GM06990 (cell line): ENCODE measurements around the gene UBAC2.
A peak's percentile ranks its signal among the peaks of the same experiment; 100 is the strongest.

Source experiments
- DNase-seq: peaks from one replicate; pipeline ENCODE4 v3.0.0-alpha.2; 2011; ENCODE audit not compliant: insufficient read length; ENCODE audit errors: extremely low read depth
- H3K27me3 ChIP-seq: replicated peaks from 2 replicates; pipeline ENCODE4 v1.6.0; 2011; ENCODE audit warnings: low read length; ENCODE audit not compliant: control insufficient read depth, insufficient read depth
- H3K36me3 ChIP-seq: 2 replicates; pipeline ENCODE4 v1.5.1; 2011; ENCODE audit warnings: low read length; ENCODE audit not compliant: control insufficient read depth, insufficient read depth
- H3K4me3 ChIP-seq: replicated peaks from 2 replicates; pipeline ENCODE4 v1.5.1; 2011; ENCODE audit warnings: low read depth, mild to moderate bottlenecking, control low read depth, low read length
- TF ChIP-seq, protein P1 (sequence below): IDR thresholded peaks from 2 replicates; pipeline ENCODE4 v1.5.1; 2011; ENCODE audit warnings: low read length, control low read depth, mild to moderate bottlenecking, inconsistent platforms; ENCODE audit not compliant: insufficient read depth, poor library complexity, severe bottlenecking

UBAC2 gene

DNA sequence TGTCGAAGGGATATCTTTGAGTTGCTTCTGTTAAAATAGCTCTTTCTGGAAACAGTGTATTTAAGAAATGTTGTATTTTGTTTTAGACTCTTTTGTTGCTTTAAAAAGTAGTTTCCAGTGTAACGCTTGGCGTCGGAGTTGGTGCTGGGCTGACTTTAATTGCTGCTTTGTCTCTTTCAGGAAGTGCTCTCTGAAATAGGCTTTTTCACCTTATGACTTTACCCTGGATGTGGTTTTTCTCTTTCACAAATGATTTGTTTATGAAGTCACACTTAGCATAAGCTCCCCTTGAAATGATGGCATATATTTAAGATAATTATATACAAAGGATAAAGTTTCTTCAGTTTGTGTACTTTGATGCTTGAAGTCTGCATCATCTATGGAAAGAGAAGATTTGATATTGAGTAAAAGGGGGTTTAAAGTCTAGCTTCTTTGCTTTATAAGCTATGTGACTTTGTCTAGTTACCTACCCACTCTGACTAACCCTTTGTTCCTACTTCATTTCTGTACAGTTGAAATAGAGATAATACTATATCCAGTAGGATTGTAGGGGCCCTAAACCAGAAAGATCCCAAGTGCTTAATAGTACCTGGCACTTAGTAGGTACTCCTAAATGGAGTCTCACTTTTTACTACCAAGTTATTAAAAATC, 57.7 kb downstream of the UBAC2 start, which contains the start of gene GPR18:
TSS of gene GPR18 (minus strand) at position 170 of the 651 bp plus-strand sequence. CDS start 2,507 bp downstream, outside the sequence.
- no peaks in the 10 kb centered on the region for H3K27me3 ChIP-seq
- H3K4me3 ChIP-seq: no peak within 1 kb of the TSS
- peaks cover 6% of the 10 kb centered on the region; the same call in 1 of the 2 replicates for H3K36me3 ChIP-seq
- DNase-seq: no peak
- TF ChIP-seq, protein P1, sequence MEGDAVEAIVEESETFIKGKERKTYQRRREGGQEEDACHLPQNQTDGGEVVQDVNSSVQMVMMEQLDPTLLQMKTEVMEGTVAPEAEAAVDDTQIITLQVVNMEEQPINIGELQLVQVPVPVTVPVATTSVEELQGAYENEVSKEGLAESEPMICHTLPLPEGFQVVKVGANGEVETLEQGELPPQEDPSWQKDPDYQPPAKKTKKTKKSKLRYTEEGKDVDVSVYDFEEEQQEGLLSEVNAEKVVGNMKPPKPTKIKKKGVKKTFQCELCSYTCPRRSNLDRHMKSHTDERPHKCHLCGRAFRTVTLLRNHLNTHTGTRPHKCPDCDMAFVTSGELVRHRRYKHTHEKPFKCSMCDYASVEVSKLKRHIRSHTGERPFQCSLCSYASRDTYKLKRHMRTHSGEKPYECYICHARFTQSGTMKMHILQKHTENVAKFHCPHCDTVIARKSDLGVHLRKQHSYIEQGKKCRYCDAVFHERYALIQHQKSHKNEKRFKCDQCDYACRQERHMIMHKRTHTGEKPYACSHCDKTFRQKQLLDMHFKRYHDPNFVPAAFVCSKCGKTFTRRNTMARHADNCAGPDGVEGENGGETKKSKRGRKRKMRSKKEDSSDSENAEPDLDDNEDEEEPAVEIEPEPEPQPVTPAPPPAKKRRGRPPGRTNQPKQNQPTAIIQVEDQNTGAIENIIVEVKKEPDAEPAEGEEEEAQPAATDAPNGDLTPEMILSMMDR: no peak

DNA sequence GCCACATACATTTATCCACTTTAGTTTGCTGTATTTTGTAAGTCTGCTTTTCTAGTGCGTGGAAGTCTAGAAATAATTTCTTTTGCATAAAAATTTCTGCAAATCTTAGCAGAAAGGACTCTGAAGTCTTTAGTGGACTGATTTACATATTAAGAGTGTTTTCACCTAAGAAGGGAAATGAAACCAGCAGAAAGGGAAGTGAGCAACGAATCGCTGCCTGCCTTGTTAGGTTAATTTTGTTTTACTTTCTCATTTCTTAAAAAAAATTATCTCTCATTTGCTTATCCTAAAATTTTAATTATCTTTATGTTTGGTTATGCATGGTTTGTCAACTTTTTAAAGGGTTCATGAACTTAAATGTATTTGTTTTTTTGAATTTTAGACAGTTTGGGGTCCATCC, 58.3 kb downstream of the UBAC2 start:
- TF ChIP-seq, protein P1: no peak
- Histone ChIP-seq H3K4me3 (no peak overlapping the region), H3K27me3 (no peaks in the 10 kb centered on the region), H3K36me3 (peaks cover 6% of the 10 kb centered on the region)
- peak; percentile 64 for DNase-seq

DNA sequence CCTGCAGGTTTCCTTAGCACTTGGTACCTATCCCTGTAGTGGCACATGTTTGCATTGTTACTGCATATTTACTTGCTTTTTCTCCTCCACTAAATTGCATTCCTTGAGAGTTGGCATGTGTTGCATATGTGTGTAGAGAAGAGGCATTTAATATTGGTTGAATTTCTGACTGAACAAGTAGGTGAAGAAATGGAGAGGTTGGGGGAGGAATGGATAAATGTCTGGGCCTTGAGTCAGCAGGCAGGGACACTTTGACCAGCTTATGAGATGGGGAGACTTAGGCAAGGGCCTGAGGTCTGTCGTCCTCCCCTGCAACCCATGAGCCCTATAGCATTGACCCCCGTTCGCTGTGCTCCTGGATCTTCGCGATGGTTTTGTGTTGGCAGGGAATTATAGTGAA, 59.6 kb downstream of the UBAC2 start:
- TF ChIP-seq, protein P1: no peak
- DNase-seq: no peak
- Histone ChIP-seq H3K27me3 (no peaks in the 10 kb centered on the region), H3K36me3 (peaks cover 3% of the 10 kb centered on the region), H3K4me3 (no peak overlapping the region)

DNA sequence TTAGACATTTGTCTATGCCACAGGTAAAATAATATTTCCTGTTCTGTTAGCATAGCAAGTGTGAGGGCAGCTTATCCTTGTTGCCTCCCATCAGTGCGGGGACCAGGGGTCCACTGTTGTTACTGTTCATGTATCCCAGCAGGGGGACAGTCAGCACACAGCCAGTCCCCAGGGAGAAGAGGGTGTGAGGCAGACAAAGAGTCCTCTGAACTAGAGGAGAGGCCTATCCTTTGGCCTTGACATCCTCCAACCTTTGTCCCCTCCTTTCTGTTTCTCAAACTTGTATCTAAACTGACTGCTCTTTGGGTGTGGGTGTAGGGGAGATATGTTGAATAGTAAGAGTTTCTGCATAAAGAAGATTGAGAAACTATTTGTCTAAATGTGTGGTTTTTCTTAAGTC, 60.4 kb downstream of the UBAC2 start:
- no peak for DNase-seq

DNA sequence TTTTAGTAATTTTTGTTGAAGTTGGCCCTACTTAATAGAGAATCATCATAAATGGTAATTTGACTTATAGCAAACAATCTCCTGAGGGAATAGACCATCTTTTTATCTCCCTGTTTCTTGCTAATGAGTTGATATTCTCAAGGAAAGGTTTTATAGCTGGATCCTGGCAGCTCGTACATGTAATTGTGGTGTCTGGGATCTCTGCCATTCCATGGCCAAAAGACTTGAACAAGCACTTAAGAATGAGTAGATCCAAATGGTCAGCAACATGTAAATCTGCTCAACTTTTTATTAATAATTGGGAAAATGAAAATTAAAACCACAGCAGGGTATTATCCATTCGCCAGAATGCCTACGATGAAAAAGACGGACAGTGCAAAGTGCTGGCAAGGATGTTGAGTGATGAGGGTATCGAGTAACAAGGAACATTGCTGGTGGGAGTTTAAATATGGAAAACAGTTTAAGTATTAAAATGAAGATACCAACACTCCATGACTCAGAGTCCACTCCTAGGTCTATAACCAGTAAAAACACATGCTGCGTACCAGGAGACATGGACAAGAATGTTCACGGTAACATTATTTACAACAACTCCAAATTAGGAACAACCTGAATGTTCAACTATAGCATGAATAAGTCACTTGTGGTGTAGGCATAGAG, 62.6 kb downstream of the UBAC2 start:
- TF ChIP-seq, protein P1: no peak
- DNase-seq: no peak
- Histone ChIP-seq H3K36me3 (peaks cover 3% of the 10 kb centered on the region), H3K27me3 (no peaks in the 10 kb centered on the region), H3K4me3 (no peak overlapping the region)

More for the DNA sequence above, 60.4 kb downstream of the UBAC2 start:
- no peak overlapping the region for H3K4me3 ChIP-seq
- TF ChIP-seq, protein P1: no peak
- peaks cover 2% of the 10 kb centered on the region for H3K36me3 ChIP-seq
- H3K27me3 ChIP-seq: no peaks in the 10 kb centered on the region
